H1 (cell line): ENCODE results near the gene GRIA4. TPM values are rescaled to one million over a fixed set of nuclear protein-coding genes. Genes with fewer than 3 reads are reported as not detected.
A peak's percentile ranks its signal among the peaks of the same experiment; 100 is the strongest.
"Not testable (repeated sequence)": the region's sequence is repeated elsewhere in the genome, so short reads cannot be mapped to it uniquely, and the experiment has no call there.

Experiments
- CTCF ChIA-PET: fragments of 300-600 bp; sonication (Branson Sonifier 250); formaldehyde crosslinking; loops from one replicate; lab custom pipeline; 2021; ENCODE audit not compliant: partially characterized antibody; lab: Charles Lee
- POLR2A ChIA-PET: fragments of 300-600 bp; sonication (Branson Sonifier 250); formaldehyde crosslinking; loops from one replicate; lab custom pipeline; 2021; ENCODE audit warnings: inconsistent platforms; ENCODE audit not compliant: partially characterized antibody; lab: Charles Lee
- DNase-seq, 2 experiments: peaks; one replicate each; pipeline versions ENCODE4 v3.0.0 to v3.0.0-alpha.2; 2010 to 2022; ENCODE audit warnings: low spot score in 2 of 2, low read depth in 1 of 2, mixed read lengths in 1 of 2
- FAIRE-seq: peaks from 2 replicates; lab custom pipeline; 2011; peaks lifted over from hg19 to GRCh38; lab: Jason Lieb, UNC
- H2AFZ ChIP-seq: 2 replicates; pipeline ENCODE4 v1.8.1; 2012; ENCODE audit warnings: low read length, inconsistent platforms
- H2AK5ac ChIP-seq: 2 replicates; pipeline ENCODE4 v1.6.1; 2013; ENCODE audit warnings: low read depth, low read length
- H2BK120ac ChIP-seq: replicated peaks from 2 replicates; pipeline ENCODE3; 2013; ENCODE audit warnings: low read depth, low read length, inconsistent platforms
- H2BK12ac ChIP-seq: 2 replicates; pipeline ENCODE4 v1.6.1; 2013; ENCODE audit warnings: low read depth, low read length
- H2BK15ac ChIP-seq: 2 replicates; pipeline ENCODE4 v1.6.1; 2013; ENCODE audit warnings: low read length
- H2BK20ac ChIP-seq: 2 replicates; pipeline ENCODE4 v1.6.1; 2013; ENCODE audit warnings: low read length
- H2BK5ac ChIP-seq: 2 replicates; pipeline ENCODE4 v1.6.1; 2013; ENCODE audit warnings: low read depth, low read length
- H3K14ac ChIP-seq: 2 replicates; pipeline ENCODE4 v1.6.1; 2013; ENCODE audit warnings: inconsistent platforms; ENCODE audit not compliant: insufficient read length
- H3K18ac ChIP-seq: 2 replicates; pipeline ENCODE4 v1.6.1; 2013; ENCODE audit warnings: low read length; ENCODE audit errors: extremely low read depth
- H3K23ac ChIP-seq: 2 replicates; pipeline ENCODE4 v1.6.1; 2013; ENCODE audit warnings: inconsistent platforms; ENCODE audit not compliant: insufficient read length
- H3K23me2 ChIP-seq: 2 replicates; pipeline ENCODE4 v1.6.1; 2013; ENCODE audit warnings: low read depth, low read length
- H3K27ac ChIP-seq: 2 replicates; pipeline ENCODE4 v1.6.1; 2011; ENCODE audit warnings: low read depth, low read length, inconsistent platforms
- H3K27me3 ChIP-seq, 4 experiments: replicated peaks in 1 of 4; 1 replicate in 1 of 4; 2 replicates in 3 of 4; pipeline versions ENCODE4 v1.6.1 to v1.8.1; 2011 to 2013; ENCODE audit warnings: low read length in 3 of 4, mild to moderate bottlenecking in 3 of 4, inconsistent platforms in 2 of 4, mixed read lengths in 2 of 4, moderate library complexity in 1 of 4; ENCODE audit not compliant: control insufficient read depth in 3 of 4, insufficient read depth in 3 of 4; ENCODE audit errors: extremely low read depth in 1 of 4
- H3K36me3 ChIP-seq, 4 experiments: 2 replicates each; pipeline versions ENCODE4 v1.6.1 to v1.8.1; 2011 to 2013; ENCODE audit warnings: mild to moderate bottlenecking in 4 of 4, low read length in 3 of 4, moderate library complexity in 2 of 4, control low read depth in 1 of 4, inconsistent platforms in 1 of 4; ENCODE audit not compliant: insufficient read depth in 4 of 4, control insufficient read depth in 2 of 4
- H3K4ac ChIP-seq: replicated peaks from 2 replicates; pipeline ENCODE3; 2013; ENCODE audit warnings: low read length, low read depth, mixed read lengths, inconsistent platforms; ENCODE audit not compliant: insufficient read length
- H3K4me1 ChIP-seq, 4 experiments: replicated peaks in 1 of 4; 1 replicate in 1 of 4; 2 replicates in 3 of 4; pipeline versions ENCODE4 v1.6.1 to v1.8.1; 2011 to 2013; ENCODE audit warnings: low read length in 3 of 4, inconsistent platforms in 2 of 4, mixed read lengths in 1 of 4; ENCODE audit not compliant: insufficient read depth in 4 of 4, control insufficient read depth in 3 of 4
- H3K4me2 ChIP-seq, 2 experiments: 2 replicates each; pipeline versions ENCODE4 v1.6.1 to v1.8.1; 2011 to 2013; ENCODE audit warnings: low read depth in 2 of 2, low read length in 2 of 2, control low read depth in 1 of 2, inconsistent platforms in 1 of 2, mild to moderate bottlenecking in 1 of 2; ENCODE audit not compliant: insufficient read depth in 1 of 2
- H3K4me3 ChIP-seq, 4 experiments: fragments of 200-600, 300-600 bp in 1 of 4; sonication (generic), shearing (Covaris generic), sonication (Bioruptor Twin) in 1 of 4; 2 replicates each; pipeline versions ENCODE4 v1.5.1 to v1.8.1; 2011 to 2016; ENCODE audit warnings: low read length in 4 of 4, low read depth in 3 of 4, control low read depth in 2 of 4, inconsistent platforms in 2 of 4, mild to moderate bottlenecking in 2 of 4, mixed read lengths in 1 of 4, moderate library complexity in 1 of 4; ENCODE audit not compliant: insufficient read depth in 2 of 4; ENCODE audit errors: extremely low read depth in 1 of 4
- H3K56ac ChIP-seq: replicated peaks from 2 replicates; pipeline ENCODE3; 2013; ENCODE audit warnings: low read depth, mild to moderate bottlenecking, mixed read lengths, low read length, inconsistent platforms; ENCODE audit not compliant: insufficient read length
- H3K79me1 ChIP-seq: 2 replicates; pipeline ENCODE4 v1.6.1; 2013; ENCODE audit warnings: low read depth, low read length, control low read depth
- H3K79me2 ChIP-seq, 2 experiments: 2 replicates each; pipeline versions ENCODE4 v1.6.1 to v1.8.1; 2012 to 2013; ENCODE audit warnings: low read length in 2 of 2, mild to moderate bottlenecking in 2 of 2, inconsistent platforms in 1 of 2; ENCODE audit not compliant: insufficient read depth in 2 of 2, control insufficient read depth in 1 of 2
- H3K9ac ChIP-seq, 4 experiments: replicated peaks in 1 of 4; 1 replicate in 1 of 4; 2 replicates in 3 of 4; pipeline versions ENCODE4 v1.6.1 to v1.8.1; 2011 to 2013; ENCODE audit warnings: low read depth in 3 of 4, low read length in 3 of 4, control low read depth in 2 of 4, mild to moderate bottlenecking in 2 of 4, moderate library complexity in 2 of 4, inconsistent platforms in 1 of 4; ENCODE audit errors: extremely low read depth in 1 of 4
- H3K9me3 ChIP-seq, 2 experiments: 2 replicates each; pipeline versions ENCODE4 v1.6.1 to v1.8.1; 2012 to 2013; ENCODE audit warnings: mild to moderate bottlenecking in 2 of 2, moderate library complexity in 2 of 2, control low read depth in 1 of 2, inconsistent platforms in 1 of 2, low read depth in 1 of 2, low read length in 1 of 2, mixed read lengths in 1 of 2; ENCODE audit not compliant: insufficient read depth in 2 of 2
- H4K20me1 ChIP-seq, 2 experiments: replicated peaks in 1 of 2; 2 replicates each; pipeline versions ENCODE3 to v1.8.1; 2011 to 2013; ENCODE audit warnings: inconsistent platforms in 2 of 2, low read length in 2 of 2, mild to moderate bottlenecking in 1 of 2; ENCODE audit not compliant: insufficient read depth in 2 of 2, control insufficient read depth in 1 of 2
- H4K5ac ChIP-seq: 2 replicates; pipeline ENCODE4 v1.6.1; 2013; ENCODE audit warnings: low read length, low read depth, mixed read lengths, inconsistent platforms; ENCODE audit not compliant: insufficient read length
- H4K8ac ChIP-seq: 2 replicates; pipeline ENCODE4 v1.8.0; 2013; ENCODE audit warnings: mild to moderate bottlenecking, moderate library complexity, low read length, inconsistent platforms; ENCODE audit not compliant: insufficient read depth; ENCODE audit errors: extremely low read depth
- H4K91ac ChIP-seq: replicated peaks from 2 replicates; pipeline ENCODE3; 2013; ENCODE audit warnings: low read length, mixed read lengths, inconsistent platforms; ENCODE audit not compliant: insufficient read length
- BCL11A ChIP-seq, 2 experiments: IDR thresholded peaks; one replicate each; pipeline ENCODE4 v1.6.1; 2011; ENCODE audit warnings: low read depth in 2 of 2, low read length in 2 of 2, mild to moderate bottlenecking in 2 of 2
- EP300 ChIP-seq, 2 experiments: IDR thresholded peaks; 1 replicate in 1 of 2; 2 replicates in 1 of 2; pipeline ENCODE4 v1.6.1; 2011 to 2012; ENCODE audit warnings: low read depth in 2 of 2, low read length in 2 of 2, mild to moderate bottlenecking in 2 of 2, borderline replicate concordance in 1 of 2, inconsistent platforms in 1 of 2, moderate library complexity in 1 of 2
- SP1 ChIP-seq: IDR thresholded peaks from 2 replicates; pipeline ENCODE4 v1.6.1; 2011; ENCODE audit warnings: low read depth, low read length
- TCF12 ChIP-seq: IDR thresholded peaks from 2 replicates; pipeline ENCODE4 v1.6.1; 2011; ENCODE audit warnings: low read depth, mild to moderate bottlenecking, low read length
- TEAD4 ChIP-seq: IDR thresholded peaks from 2 replicates; pipeline ENCODE4 v1.6.1; 2012; ENCODE audit warnings: low read depth, low read length, inconsistent platforms, mixed read lengths
- YY1 ChIP-seq: IDR thresholded peaks from 2 replicates; pipeline ENCODE4 v1.6.1; 2011; ENCODE audit warnings: low read depth, mild to moderate bottlenecking, low read length
- WGBS, 2 experiments: shearing (Covaris generic) in 1 of 2; methylation state at CpG; one replicate each; pipeline versions ENCODE4 v1.1.6 to v1.1.7; 2013 to 2015; ENCODE audit warnings: low lambda C conversion rate in 2 of 2, mixed read lengths in 2 of 2, inconsistent platforms in 1 of 2, low coverage in 1 of 2, missing lambda C conversion rate in 1 of 2; ENCODE audit not compliant: insufficient replicate concordance in 2 of 2, insufficient coverage in 1 of 2, insufficient read length in 1 of 2; ENCODE audit errors: extremely low coverage in 1 of 2, missing lambda C conversion rate in 1 of 2; 5-methylcytosine and 5-hydroxymethylcytosine counted together
- polyA plus RNA-seq, 7 experiments: library from polyadenylated mRNA; depleted of rRNA in 3 of 7; stranded (reverse) in 5 of 7; unstranded in 2 of 7; fragments of >200 nt in 5 of 7; fragments of 200-250 nt in 2 of 7; gene quantifications; 1 replicate in 5 of 7; 2 replicates in 1 of 7; 4 replicates in 1 of 7; pipeline versions ENCODE4 v1.2.1 to v1.2.3, GENCODE V29; 2011 to 2013; ENCODE audit warnings: missing spikeins in 2 of 7, mixed read lengths in 2 of 7
- total RNA-seq: library from RNA; stranded (reverse); fragmentation: NEBNext Ultra II Directional; extraction: Animal tissue kit (Norgen Biotek cat#: 25700); gene quantifications from 2 replicates; pipeline ENCODE4 v1.2.1, GENCODE V29; 2021

The GRIA4 gene
- total and polyA plus RNA-seq, 2 of the 8 experiments (the other 6 are each of a cell fraction or from before 2014, with no cell fraction given): 12.5 to 21.8 TPM

- not testable (repeated sequence) for H2BK120ac ChIP-seq, H4K20me1 ChIP-seq, H3K14ac ChIP-seq
- 90% methylated on average over 4 of the region's 4 CpGs; no CpG with 5 or more reads in 1 of the 2 experiments for WGBS, 2 experiments
- TF ChIP-seq SP1 (peak; percentile 78), TCF12 (peak; percentile 21; the same call in 1 of the 2 replicates), EP300 (IDR thresholded peaks at IDR 0.05; ENCODE audit: borderline replicate concordance in 1 of 2, low read depth in 2 of 2, low read length in 2 of 2) (peak; percentile 38 to 90; a peak in 1 of 3 replicates), YY1 (peak; percentile 59; the same call in 1 of the 2 replicates), BCL11A (IDR thresholded peaks at IDR 0.05; ENCODE audit: low read depth in 2 of 2, low read length in 2 of 2) (peak in 1 of 2 experiments; percentile 42), TEAD4 (peak; percentile 50; the same call in 1 of the 2 replicates)
- TF ChIP-seq, all 59 proteins: peak for 6; not testable (repeated sequence) for 53
- H3K4ac ChIP-seq, H4K91ac ChIP-seq, H2AFZ ChIP-seq, H3K23me2 ChIP-seq, H2BK5ac ChIP-seq, DNase-seq, H3K9ac ChIP-seq, H3K79me1 ChIP-seq, H3K27me3 ChIP-seq, H3K4me2 ChIP-seq, H3K18ac ChIP-seq, H3K4me1 ChIP-seq, H4K5ac ChIP-seq, CTCF ChIA-PET, H3K4me3 ChIP-seq, H3K27ac ChIP-seq, H3K56ac ChIP-seq, POLR2A ChIA-PET, H2BK12ac ChIP-seq, H2BK15ac ChIP-seq, H2BK20ac ChIP-seq, H4K8ac ChIP-seq, H3K23ac ChIP-seq, H2AK5ac ChIP-seq, FAIRE-seq: not testable (repeated sequence)
- Histone ChIP-seq H3K9me3 (peaks cover 6 to 12% of the 10 kb centered on the region in 2 experiments; a peak in 3 of 4 replicates), H3K79me2 (peaks cover 0 to 34% of the 10 kb centered on the region in 2 experiments; a peak in 2 of 4 replicates), H3K36me3 (peaks cover 0 to 41% (median 18%) of the 10 kb centered on the region in 4 experiments; a peak in 6 of 8 replicates)
Measured at GRCh38 chr11:106003094-106003493, 393.2 kb downstream of the GRIA4 start.
